GM21737 (cell line): ENCODE data around the gene MTOR.
"Not testable (repeated sequence)": the region's sequence is repeated elsewhere in the genome, so short reads cannot be mapped to it uniquely, and the experiment has no call there.

Experiments used
- ATAC-seq: cut with Tn5 transposase; IDR thresholded peaks from one replicate; pipeline ENCODE4 v1.9.1; 2021; ENCODE audit warnings: mild to moderate bottlenecking, moderate library complexity; ENCODE audit not compliant: unreplicated experiment

MTOR gene

DNA sequence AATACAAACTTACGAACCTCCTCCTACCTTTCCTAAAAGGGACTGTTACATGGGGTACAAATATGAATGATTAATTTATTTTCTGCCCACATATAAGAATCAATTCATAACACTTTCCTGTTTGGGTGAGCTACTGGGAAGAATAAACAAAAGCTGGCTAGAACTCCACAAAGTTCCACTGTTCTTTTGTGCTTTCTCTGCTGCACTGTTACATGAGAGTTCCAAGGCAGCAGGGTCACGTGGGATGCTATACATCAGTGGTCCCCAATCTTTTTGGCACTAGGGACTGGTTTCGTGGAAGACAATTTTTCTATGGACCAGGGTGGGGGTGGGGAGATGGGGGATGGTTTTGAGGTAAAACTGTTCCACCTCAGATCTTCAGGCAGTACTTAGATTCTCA, 75.4 kb downstream of the MTOR start:
- ATAC-seq = no peak

DNA sequence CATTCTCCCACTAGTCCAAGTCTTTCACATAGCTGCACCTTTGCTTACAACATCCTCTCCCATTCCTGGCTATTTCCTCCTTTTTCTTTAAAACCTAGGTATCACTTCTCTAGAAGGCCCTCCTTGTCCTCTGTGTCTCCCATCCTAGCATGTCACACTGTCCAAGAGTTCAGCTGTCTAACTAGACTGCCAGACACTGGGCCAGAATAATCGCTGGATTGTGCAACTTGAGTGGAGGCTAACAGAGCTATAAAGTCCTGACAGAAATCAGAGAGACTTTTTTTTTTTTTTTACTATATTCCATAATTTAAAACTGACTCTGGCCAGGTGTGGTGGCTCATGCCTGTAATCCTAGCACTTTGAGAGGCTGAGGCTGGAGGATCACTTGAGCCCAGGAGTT, 77.4 kb downstream of the MTOR start:
- no peak for ATAC-seq

DNA sequence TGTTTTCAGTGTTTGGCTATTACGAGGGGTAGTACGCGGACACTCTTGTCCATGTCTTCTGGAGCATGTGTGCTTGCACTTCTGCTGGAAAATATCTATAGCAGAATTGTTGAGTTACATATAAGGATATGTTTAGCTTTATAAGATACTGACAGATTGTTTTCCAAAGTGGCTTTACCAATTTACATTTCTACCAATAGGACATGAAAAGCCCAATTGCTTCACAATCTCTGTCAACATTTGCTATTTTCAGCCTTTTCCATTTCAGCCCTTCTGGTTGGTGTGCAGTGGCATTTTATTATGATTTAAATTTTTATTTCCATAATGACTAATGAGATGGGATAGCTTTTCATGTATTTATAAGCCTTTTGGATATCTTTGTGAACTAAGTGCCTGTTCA, 79.5 kb downstream of the MTOR start:
- ATAC-seq = no peak

DNA sequence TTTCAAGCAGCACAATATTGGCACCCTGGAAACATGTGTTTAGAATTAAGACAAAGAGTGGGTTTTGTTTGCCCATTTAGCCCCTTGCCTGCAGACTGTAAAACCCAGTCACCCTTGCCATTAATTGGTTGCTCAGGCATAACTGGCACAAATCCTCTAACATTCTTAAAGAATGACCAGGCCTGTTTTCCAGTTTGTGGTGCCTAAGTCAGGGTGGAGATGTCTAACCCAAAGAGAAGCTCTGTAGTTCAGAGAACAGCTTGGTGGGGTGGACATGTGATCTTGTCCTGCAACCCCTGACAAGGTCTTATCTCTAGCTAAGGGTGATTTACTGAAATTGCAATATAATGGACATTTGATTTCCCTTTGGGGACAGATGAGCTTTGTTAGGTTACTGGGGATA, 82.0 kb downstream of the MTOR start:
- ATAC-seq = no peak

DNA sequence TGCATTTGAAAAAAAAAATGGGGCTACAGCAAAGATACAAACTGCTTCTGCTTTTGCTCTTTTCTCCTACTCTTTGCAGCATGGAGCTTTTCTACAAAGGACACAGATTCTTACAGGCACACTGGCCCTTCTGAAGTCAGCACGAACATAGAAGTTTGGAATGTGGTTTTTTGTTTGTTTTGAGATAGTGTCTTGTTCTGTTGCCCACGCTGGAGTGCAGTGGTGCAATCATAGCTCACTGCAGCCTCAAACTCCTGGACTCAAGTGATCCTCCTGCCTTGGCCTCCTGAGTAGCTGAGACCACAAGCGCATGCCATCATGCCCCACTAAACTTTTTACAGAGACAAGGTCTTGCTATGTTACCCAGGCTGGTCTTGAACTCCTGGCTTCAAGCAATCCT, 82.6 kb downstream of the MTOR start:
- not testable (repeated sequence) for ATAC-seq

DNA sequence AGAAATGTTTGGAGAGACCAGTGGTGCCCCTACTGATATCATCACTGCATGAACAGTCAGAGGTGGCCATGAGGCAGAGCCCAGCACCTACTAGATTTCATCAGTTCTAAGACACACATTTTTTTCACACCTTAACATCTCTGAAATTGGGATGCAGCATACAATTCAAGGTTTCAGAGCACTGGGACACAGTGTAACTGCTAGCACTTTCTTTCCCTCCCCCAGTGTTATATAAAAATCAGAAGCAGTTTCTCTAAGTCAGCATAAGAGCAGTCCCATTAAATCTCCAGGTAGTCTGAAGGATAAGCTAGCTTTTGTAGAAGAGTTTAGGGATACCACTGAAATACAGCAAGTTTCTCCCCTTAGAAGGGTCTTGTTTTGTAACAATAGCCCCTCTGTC, 83.2 kb downstream of the MTOR start:
- no peak for ATAC-seq

DNA sequence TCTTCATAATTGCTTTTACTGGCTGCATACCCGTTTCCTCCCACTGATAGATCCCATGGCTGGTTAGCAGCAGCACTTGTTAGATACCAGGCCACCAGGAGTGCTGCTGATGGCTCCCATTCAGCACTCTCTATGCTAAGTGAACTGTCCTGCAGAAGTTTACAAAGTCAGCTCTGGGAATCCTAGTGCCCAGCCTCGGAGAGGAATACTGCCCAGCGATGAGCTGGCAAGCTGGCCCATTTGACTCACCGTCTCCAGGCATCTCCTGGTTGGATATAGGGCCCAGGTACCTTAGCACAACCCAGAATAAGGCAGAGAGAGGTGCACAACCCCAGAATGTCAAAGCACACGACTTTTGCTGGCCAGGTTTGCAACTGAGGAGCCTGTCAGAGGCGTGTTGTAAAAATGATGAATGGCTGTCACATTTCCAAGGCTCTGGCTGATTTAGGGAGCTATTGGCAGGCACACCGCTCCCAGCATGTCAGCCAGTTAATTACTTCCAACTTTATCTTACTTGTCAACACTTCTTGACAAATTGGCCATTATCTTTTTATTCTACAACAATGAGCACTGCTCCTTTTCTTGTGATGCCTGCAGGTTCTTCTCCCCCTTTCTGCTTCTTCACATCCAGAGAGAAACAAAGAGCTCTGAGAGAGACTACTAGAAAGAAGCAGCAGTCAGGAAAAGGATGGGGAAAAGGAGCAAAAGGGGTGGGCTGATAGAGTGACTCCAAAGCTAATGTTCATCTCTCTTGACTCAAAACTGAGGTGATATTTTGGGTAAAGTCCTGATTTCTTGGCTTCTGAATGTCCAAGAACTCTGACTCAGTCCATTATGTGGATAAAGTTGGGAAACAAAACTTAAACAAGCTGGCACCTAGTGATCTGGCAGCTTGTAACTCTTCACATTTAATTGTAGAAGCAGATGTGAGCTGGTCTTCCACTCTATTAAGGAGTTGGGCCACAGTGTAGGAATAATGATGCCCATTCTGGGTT, 84.0 kb downstream of the MTOR start:
- no peak for ATAC-seq

DNA sequence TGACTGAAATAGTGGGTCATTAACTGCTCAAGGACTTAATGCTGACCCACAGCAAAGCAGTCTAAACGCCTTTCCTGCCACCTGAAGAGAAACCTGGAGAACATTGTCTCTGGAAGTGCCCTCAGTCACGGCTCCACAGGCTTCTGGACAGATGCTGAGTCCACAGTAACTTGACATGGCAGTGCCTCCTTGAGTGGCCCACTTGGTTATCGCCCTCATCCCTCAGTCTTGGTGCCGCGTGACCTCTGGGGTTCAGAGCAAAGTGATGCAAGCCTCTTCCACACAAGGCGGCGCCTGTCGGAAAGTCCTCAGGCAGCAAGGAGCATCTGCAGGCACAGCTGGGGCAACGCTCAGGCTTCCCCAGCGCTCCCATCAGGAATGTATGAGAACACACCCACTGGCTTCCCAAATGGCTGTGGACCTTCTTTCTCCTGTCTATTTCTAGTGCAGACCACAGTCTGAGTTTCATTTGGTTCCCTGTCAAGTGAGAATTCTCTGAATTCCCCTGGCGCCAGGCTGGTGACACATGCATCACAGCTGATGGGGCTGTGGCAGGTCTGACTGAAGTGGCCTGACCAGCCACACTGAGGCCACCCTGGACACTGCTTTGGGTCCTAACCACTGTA, 86.2 kb downstream of the MTOR start:
- no peak for ATAC-seq

DNA sequence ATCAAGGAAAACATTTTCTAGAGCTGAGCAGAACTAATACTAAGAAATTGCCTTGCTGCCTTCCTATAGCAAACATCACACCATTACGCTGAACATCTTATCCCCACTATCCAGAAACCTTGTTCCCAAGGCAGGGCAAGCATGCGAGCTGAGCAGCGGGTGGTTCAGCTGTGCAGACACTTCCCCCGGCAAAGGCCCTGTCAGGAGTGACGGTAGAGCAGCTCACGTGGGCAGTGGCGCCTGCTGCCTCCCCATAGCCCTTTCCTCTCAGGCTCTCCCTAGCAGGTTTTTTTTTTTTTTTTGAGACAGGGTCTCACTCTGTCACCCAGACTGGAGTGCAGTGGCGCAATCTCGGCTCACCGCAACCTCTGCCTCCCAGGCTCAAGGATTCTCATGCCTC, 86.9 kb downstream of the MTOR start:
- ATAC-seq = no peak

DNA sequence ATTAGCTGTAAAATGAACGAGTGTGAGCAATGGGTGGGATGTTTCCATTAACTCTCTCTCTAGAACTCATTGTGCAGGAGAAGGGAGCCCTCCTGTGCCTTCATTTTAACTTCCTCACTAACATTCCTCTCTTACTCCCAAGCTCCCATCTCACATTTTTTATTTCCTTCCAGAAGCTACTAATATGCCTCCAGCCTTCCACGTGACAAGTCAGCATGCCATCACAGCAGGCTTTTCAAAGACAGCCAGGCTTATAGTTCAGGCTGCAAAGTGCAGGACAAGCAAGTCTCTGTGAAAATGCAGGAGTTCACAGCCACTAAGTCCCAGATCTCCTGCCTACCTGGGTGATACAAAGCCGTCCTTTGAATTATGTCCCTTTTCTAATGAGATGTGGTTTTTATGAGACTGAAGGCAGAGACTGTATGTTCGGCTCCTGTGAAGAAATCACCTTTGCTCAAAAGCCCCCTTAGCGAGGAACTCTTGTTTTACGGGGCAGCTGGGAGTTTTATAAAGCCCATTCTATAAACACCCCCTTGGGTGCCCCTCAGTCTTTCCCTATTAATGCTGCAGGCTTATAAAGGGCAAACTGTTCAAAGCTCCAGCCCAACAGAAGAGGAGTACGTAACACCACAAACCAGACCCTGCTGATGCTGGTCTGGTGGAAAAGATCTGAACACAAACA, 87.9 kb downstream of the MTOR start:
- ATAC-seq = no peak

DNA sequence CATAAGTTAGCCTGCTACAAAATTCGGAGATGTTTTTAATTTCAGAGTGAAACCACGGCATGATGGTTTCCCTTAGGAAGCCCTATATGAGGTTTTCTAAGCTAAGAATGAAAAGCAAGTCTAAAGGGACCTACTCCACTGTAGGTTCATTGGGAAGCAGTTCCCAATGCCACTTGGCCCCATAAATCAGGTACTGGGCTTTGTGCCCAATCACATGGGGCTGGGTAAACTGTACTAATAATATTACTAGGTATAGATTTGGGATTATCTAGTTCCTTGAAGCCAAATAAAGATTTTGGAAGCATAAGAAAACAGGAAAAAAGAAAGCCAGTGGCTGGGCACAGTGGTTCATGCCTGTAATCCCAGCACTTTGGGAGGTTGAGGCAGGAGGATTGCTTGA, 92.2 kb downstream of the MTOR start:
- no peak for ATAC-seq

DNA sequence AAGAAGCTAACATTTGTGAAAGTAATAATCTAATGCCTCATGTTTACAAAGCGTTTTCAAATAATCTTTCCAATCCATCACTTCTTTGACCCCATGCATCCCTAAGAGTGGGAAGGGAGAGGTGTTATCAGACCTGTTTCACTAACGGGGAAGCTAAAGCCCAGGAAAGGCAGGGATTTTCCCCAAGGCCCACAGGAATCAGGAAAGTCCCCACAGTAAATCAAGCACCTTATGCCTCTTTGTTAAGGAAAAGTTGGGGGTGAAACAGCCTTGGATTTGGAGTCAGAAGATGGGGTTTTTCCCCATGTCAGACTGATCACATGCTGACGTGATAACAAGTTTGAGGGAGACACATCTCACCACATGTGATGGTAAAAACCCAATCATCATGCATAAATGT, 93.1 kb downstream of the MTOR start:
- ATAC-seq = no peak

DNA sequence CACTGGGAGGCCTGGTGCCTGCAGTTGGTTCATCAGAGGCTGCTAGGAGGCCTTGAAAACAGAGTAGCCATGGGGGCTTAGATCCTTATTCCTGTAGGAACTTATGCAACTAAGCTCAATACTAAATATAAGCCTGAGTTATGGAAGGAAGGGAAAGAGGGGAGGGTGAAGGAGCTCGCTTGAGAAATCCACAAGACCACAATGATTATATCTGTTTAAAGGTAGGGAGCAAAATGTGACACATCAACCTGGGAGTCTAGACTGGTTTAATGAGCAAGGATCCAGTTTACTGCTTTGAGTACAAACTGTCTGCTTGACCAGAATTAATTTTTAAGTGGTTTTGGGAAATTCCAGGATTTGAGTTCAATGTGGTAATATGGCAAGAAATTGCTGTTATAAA, 93.6 kb downstream of the MTOR start:
- no peak for ATAC-seq

DNA sequence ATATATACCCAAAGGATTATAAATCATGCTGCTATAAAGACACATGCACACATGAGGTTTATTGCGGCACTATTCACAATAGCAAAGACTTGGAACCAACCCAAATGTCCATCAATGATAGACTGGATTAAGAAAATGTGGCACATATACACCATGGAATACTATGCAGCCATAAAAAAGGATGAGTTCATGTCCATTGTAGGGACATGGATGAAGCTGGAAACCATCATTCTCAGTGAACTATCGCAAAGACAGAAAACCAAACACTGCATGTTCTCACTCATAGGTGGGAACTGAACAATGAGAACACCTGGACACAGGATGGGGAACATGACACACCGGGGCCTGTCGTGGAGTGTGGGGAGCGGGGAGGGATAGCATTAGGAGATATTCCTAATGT, 95.6 kb downstream of the MTOR start:
- ATAC-seq = not testable (repeated sequence)

DNA sequence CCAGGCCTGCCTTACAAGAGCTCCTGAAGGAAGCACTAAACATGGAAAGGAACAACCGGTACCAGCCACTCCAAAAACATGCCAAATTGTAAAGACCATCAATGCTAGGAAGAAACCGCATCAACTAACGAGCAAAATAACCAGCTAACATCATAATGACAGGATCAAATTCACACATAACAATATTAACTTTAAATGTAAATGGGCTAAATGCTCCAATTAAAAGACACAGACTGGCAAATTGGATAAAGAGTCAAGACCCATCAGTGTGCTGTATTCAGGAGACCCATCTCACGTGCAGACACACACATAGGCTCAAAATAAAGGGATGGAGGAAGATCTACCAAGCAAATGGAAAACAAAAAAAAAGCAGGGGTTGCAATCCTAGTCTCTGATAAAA, 99.6 kb downstream of the MTOR start:
- not testable (repeated sequence) for ATAC-seq

DNA sequence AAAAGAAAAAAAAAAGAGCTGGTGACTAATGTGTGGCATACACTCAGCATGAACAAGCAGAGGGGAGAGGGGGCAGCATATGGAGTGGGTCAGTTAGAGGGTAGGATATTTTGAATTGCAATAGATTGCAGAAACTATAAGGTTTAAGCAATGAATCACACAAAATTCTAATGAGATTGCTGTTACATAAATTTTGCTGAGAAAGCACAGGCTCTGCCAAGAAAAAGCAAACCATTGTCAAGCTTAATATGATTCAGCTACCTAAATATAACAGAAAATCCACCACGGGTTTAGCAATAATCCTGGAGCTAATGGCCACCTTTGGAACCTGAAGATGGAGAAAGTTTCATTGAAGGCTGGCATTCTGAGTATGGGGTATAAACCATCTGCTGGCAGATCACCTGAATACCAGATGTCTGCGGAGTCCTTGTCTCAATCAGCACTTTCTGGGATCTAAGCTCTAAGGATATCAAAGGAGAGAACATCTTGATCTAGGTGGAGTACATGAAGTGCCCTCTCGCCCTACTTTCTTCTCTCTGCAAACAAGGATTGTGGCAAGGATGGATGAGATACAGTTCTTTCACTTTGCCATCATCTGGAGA, 103.5 kb downstream of the MTOR start:
- no peak for ATAC-seq

DNA sequence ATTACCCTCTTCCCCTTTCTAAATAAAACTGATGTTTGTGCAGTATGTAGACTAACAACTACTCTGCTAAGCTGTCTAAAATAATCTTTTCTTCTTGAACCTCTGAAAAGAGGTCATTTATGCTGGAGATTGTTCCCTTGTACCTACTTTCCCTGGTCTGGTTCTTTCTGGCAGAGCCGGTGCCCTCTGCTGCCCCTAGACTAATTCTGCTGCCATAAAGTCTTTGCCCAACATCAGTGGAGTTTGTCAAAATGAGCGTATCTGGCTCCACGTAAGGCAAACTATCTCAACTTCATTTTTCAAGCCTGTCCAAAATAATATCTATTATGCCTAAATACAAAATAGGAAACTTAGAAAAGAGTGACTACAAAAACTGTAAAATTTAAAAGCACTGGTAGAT, 104.1 kb downstream of the MTOR start:
- no peak for ATAC-seq

DNA sequence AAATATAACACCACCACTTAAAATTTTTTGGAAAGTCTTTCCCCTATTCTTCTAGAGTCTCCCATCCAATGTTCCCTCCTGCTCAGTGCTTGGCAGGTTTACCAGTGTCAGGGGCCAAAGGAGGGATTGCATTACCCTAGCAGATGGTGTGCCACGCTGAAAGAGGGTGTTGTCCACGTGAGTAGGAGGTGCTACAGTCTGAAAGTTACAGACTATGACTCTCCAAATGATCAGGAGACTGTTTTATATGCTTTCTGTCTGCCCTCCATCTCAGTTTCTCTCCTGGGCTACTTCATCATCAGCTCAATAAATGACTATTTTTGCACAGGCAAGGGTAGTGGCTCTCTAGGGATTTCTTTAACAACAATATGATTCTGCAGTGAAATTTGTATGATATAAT, 104.5 kb downstream of the MTOR start:
- no peak for ATAC-seq

DNA sequence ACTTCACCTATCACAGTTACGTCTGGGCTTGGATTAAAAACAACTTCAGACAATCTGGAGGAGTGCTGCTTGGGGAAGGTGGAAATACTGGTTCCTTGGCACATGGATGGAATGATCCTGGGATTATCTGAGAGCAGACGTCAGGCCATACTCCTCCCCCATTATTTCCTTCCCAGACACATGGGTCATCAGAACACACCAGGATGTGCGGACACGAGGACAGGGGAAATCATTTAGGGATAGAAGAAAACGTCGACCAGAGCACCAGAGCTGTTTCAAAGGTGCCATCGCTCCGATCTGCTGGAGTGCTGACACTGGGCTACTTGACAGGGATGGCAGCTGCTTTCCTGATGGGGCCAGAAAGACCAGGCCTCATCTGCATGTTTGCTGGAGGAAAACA, 105.0 kb downstream of the MTOR start:
- ATAC-seq = no peak

DNA sequence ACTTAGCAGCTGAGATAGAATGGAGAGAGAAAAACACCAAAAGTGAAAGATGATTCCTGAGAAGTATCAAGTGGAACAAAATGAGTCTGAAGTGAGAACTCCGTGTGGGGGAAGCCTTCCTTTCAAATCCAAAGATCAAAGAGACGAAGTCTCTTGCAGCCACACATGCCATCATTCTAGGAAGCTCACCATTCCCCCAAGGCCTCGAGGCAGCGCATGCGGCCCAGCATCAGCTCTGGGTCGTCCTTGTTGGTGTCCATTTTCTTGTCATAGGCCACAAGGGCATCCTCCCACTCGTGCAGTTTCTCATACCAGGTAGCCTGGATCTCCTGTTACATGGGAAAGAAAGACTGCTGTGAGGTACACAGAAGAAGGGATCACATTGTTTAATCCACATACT, 105.4 kb downstream of the MTOR start:
- ATAC-seq = no peak

DNA sequence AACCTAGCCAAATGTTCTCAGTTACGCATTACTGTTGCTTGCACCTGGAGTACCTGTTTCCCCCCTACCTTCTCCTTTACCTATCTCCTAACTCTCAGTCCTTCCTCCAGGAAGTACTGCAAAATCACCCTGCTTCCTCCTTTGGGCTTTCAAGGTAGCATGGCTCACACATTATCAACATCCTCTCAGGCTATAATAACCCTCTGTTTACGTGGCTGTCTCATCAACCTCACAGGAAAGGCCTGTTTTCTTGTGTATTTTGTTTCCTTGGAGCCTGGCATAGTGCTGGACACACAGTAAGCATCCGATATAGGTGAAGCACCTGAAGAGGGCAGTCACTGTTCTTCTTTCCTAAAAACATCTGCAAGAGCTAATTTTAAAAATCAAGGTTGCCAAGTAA, 105.9 kb downstream of the MTOR start:
- no peak for ATAC-seq
